GDM1 (cell line): Measurements from ENCODE around the gene HOXC11.

Experiments
- DNase-seq: peaks from one replicate; lab custom pipeline; 2025; lab: John Stamatoyannopoulos, UW

HOXC11 gene

DNA sequence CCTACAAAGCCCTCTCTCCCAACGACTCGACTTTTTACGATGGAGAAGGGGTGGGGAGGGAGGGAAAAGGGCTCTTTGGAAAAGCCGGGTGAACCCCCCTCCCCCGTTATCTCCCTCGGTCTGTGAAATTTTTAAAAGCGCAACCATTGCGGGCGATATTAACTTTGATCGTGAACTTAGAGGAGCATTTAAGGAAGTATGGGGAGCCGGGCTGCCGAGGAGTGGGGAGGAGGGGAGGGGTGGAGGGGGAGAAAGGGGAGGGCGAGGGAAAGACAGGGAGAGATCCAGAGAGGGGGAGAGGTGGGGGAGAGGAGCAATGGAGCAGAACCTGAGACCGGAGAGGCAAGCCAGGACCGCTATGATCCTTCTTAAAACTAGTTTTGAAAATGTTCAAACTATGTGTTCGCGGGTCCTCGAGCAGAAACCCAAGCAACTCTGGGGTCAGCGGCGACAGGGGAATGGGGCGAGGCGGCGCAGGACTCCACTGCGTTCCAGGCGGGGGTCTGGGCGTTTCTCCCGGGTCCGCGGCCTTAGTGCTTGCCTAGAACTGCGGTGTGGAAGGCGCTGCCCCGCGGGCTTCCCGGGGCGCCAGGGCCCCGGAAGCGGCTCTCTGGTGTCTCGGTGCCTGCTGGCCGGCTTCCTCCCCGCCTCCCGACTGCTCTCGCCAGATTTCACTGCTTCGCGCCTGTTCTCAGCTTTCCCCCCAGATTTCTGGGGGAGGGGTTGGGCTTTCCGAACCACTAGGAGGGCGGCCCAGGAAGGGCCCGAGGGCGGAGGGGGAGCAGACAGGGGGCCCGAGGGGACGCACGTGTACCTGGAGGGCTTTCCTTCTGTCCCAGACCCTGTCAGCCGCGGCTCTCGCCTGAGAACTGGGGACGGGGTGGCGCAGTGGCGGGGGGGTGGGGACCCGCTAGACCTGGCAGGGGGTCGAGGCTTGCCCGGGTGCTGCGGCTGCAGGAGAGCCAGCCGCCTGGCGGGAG is 1.4 kb downstream of the HOXC11 start, which contains the start of gene HOTAIR:
Gene HOTAIR (minus strand): TSS at position 871 of the 980 bp plus-strand sequence.
- no peak for DNase-seq

GRCh38 chr12:53975064-53975471 is 2.1 kb downstream of the HOXC11 start:
- no peak for DNase-seq

DNA sequence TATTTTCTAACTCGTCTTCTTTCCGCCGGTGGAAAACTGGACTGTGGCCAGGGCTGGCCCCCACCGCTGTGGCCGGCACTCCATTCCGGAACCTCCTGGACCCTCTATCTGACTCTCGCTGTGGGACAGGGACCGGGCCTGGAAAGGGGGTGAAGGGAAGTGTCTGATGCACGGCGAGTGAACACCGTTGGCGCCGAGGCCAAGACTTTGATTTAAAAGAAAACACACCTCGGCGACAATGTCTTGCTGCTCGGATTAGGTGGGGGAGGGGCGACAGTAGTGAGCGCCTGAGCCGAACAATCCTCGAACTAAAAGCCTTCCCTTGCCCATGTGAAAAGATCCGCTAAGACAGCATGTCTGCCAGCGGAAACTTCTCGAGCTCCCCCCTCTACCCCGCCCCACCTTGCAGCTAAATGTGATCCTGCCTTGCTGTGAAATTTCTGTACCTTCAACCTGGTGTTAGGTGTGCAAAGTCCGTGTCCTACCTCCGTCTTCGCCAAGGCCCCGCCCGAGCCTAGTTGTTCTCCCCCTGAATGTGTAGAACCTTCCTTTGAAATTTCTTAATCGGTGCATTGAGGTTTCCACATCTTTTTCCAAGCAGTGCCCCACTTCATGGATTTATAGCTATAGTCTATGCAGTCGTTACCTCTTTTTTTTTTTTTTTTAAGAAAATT is 2.7 kb downstream of the HOXC11 start:
- no peak for DNase-seq

DNA sequence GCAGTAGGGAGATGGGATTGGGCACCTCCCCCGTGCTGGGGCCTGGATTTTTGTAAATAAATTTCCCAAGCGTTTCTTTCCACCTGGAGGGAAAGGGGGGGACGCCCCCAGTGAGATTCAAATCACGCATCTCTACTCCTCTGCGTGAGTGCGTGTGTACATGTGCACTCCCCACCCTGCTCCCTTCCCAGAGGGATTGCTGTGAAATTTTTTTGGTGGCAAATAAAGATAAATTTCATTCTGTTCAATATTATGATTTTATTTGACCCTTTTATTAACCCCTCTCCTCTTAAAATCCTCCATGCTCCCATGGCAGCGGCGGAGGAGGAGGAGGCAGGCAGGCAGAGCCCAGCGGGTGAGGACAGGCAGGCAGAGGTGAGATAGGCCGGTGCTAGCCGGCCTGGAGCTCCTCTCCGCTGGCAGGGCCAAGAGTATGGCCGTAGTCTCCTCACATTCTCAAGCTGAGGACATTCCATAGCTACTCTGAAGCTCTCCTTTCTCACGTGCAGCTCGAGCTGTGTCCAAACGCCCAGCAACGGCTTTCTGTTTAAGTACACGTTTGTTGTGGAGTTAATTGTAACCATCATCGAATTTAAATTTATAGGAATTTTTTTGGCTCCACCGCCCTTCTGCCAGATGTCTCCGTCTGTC is 3.4 kb downstream of the HOXC11 start:
- no peak for DNase-seq

DNA sequence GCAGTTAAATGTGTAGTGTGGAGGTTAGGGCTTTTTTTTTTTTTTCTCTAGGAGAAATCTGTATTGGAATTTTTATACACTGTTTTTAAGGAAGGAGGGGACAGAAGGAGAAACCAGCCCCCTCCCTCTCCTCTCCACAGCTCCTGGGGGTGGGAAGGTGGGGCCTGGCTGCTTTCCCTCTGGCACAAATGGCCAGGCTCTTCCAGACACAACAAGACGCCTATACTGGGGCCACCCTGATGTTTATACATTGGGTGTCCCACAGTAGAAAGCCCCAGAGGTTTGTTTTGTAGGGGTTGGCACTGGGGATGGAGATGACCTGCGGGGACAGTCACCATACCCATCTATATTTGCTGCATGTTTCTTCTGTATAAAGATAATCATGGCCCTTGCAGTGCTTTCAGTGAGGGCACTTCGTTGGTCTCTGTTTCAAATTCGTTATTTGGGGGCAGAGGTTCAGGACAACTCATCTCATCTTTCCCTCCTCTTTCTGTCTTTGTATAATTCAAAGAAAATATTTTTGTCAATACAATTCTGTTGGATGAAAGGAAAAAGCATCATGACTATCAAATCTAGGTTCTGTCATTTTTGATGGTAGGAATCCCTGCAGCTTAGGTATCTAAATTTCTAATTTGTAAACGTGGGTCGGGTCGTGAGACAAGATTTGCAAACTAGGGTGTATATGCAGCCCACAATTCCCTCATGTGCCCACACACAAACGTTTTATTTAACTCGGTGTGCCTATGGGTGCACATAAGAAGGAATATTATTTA is 4.1 kb downstream of the HOXC11 start:
- DNase-seq: no peak

GRCh38 chr12:53977596-53978445 is 4.9 kb downstream of the HOXC11 start:
- no peak for DNase-seq

GRCh38 chr12:53978477-53979356 is 5.8 kb downstream of the HOXC11 start:
- no peak for DNase-seq

GRCh38 chr12:53980104-53980801 is 7.3 kb downstream of the HOXC11 start:
- DNase-seq: no peak

- DNase-seq: no peak
Measured at GRCh38 chr12:53980802-53981496, 8.0 kb downstream of the HOXC11 start.

GRCh38 chr12:53981634-53982565 is 9.0 kb downstream of the HOXC11 start:
- no peak for DNase-seq

DNA sequence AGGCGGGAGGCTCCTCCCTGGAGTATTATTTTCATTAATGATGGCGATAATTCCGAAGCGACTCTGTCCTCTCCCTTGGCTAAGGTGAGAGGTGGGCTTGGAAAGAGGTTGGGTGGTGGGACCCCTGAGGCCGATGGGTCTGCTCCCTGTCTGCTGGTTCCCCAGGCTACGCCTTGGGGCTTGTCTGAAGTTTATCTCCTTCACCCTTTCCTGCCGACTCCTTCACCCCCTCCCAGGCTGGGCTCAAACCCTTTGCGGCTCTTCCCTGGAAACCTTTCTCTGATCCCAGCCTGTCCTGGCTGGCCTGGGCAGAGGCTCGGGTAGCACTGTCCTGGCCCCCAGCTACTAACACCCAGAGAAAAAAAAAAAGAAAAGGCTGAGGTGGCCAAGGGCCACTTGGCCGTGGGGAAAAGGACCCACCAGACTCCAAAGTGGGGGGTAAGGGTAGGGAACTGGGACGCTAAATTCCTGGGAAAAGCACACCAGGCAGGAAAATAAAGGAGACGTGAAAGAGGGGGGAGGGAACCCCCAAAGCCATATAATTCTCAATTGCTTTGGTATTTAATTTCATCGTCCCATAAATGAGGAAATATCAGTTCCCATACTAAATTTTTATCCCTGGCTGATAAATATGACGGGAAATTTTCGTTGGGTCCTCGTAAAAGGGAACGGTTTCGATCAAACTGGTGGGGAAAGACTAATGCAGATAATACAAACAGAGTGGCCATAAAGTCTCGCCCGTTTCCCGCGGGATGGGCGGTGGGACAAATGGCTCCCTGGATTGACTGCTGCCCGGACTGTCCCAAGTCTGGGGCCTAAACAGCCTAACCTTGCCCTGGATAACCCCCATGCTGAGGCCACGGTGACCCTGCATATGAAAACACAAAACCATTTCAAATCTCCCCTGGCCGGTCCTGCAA is 10.0 kb downstream of the HOXC11 start:
- DNase-seq: no peak

DNA sequence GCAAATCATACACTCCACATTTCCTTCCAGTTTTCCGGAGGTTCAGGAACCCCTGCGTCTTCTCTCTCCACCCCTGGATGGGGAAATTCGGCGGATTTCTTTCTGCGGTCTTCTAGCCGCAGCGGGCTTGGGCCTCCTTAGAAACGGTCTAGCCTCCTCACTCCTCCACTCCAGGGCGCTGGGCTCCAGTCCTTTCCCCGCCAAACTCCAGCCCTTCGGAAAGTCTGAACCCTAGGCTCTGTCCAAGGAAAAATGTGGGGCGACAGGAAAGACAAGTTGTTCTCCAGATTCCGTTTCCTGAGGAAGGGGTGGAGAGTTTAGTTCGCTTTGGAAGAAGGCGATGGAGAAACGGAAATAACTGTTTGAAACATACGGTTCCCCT is 10.6 kb downstream of the HOXC11 start:
- DNase-seq: no peak

- DNase-seq: no peak
Measured at GRCh38 chr12:53983950-53984572, 11.1 kb downstream of the HOXC11 start.

- DNase-seq: peak; percentile 56
Measured at GRCh38 chr12:53984901-53985691, 12.2 kb downstream of the HOXC11 start, which contains the start of gene HOXC10. Gene HOXC10 (plus strand): TSS chr12:53985146. CDS start chr12:53985260, 114 bp downstream.

DNA sequence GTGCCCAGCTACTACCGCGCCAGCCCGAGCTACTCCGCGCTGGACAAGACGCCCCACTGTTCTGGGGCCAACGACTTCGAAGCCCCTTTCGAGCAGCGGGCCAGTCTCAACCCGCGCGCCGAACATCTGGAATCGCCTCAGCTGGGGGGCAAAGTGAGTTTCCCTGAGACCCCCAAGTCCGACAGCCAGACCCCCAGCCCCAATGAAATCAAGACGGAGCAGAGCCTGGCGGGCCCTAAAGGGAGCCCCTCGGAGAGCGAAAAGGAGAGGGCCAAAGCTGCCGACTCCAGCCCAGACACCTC is 12.7 kb downstream of the HOXC11 start:
- DNase-seq: no peak
